Measurements from ENCODE around the gene CACHD1. TPM values are rescaled to one million over a fixed set of nuclear protein-coding genes. Genes with fewer than 3 reads are reported as not detected.
"Not testable (repeated sequence)": the region's sequence is repeated elsewhere in the genome, so short reads cannot be mapped to it uniquely, and the experiment has no call there.

CACHD1 gene
- total RNA-seq, 2 experiments from 2014 or later, result 0.55 to 0.68 TPM

DNA sequence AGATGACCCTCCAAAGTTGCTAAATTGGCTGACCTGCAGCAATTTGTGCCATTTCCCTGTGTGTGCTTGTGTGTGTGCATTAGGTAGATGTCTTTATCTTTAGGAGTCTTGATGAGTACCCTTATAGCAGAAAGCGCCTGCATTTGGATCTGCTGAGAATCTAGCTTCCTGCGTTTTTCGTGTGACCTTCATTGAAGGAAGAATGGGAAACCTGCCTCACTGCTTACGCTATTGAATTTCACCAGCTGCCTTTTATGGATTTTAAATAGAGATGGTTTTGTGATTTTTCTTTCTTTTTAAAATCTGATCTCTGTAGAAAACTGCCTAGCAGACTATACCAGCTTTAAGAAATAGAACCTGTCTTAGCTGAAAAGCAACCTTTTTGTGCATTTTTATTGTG lies 124.5 kb downstream of the CACHD1 start:
- Mint-ChIP-seq H3K27me3 (ENCODE audit: low read depth) (no peaks in the 10 kb centered on the region), H3K27ac (no peak overlapping the region), H3K9me3 (ENCODE audit: insufficient read depth) (no peaks in the 10 kb centered on the region), H3K36me3 (ENCODE audit: low read depth) (no peaks in the 10 kb centered on the region), H3K4me3 (no peak overlapping the region), H3K4me1 (ENCODE audit: low read depth) (no peaks in the 10 kb centered on the region)
- DNase-seq (no peak), ATAC-seq (no peak)
- POLR2A ChIA-PET, result no interaction called here
- CTCF ChIA-PET, result no interaction called here

DNA sequence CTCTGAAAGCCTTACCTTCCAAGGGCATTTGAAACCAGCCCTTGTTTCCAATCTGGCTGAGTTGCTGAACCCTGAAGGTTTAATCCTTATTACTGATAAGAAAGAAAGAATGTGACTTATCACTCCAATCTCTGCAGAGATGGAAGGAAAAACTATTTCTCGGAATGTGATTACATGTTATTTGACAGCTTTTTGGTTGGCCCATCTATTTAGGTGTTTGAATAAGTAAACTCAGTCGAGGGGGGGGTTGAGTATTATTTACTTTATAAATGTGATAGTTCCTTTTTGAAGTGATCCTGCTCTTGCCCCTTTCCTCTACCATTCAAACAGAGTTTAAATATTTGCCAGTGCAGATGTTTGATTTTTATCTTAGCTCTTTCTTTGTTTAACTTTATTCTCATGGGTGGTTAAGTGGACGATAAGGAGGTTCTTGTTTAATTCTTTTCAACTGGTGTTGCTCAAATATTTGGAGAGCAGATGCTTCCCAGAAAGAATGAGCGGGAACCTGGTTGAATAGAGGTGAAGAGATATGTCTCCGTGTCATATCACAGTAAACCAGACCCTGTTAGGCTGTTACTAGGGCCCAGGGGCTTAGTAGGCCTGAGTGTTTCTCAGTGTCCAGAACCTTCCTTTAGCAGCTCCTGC lies 126.1 kb downstream of the CACHD1 start:
- POLR2A ChIA-PET, result no interaction called here
- no peak overlapping the region for H3K27ac Mint-ChIP-seq
- H3K4me3 Mint-ChIP-seq, result no peak overlapping the region
- DNase-seq, result no peak
- H3K4me1 Mint-ChIP-seq (ENCODE audit: low read depth), result no peaks in the 10 kb centered on the region
- no peaks in the 10 kb centered on the region for H3K27me3 Mint-ChIP-seq (ENCODE audit: low read depth)
- ATAC-seq, result no peak
- no peaks in the 10 kb centered on the region for H3K9me3 Mint-ChIP-seq (ENCODE audit: insufficient read depth)
- no peaks in the 10 kb centered on the region for H3K36me3 Mint-ChIP-seq (ENCODE audit: low read depth)
- CTCF ChIA-PET, result no interaction called here

DNA sequence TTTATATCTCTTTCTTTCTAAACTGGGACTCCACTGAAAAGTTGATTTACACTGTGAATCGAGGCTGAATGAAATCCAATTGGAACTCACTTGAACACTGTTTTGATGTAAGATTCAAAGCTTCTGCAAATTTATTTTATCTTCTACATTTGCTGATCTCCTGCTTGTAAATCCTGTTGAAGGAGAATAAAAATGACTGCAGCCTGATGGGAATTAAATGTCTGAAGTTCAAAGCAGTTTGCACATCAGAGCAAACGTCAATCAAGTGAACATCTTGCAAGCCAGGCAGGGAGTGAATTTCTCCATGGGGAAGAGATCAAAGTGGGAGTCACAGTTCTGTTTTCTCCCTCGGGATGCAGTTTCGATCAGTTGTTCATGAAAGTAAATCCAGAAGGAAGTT lies 127.2 kb downstream of the CACHD1 start:
- CTCF ChIA-PET, result no interaction called here
- POLR2A ChIA-PET, result no interaction called here
- DNase-seq, result no peak

DNA sequence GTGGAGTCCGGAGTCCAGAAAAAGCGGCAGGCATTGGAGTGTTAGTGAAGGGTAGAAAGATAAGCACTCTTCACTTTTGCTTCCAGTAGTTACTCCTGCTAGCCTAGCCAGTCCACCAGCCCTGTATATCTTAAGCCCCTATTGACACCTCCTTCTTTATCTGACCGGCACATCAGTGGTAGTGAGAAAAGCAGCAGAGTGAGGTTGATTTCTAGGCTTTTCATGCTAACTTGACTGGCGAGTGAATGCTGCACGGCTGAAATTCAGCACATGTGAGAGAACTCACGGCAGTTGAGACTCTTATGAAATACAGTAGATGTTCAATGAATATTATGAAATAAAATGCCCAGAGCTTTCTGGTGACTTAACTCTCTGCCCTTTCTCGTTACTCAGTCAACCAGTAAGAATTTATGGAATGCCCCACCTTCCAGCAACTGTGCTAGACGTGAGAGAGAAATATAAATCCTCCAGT lies 128.2 kb downstream of the CACHD1 start:
- ChIA-PET CTCF (no interaction called here), POLR2A (no interaction called here)
- Mint-ChIP-seq H3K4me3 (no peak overlapping the region), H3K36me3 (ENCODE audit: low read depth) (no peaks in the 10 kb centered on the region), H3K9me3 (ENCODE audit: insufficient read depth) (no peaks in the 10 kb centered on the region), H3K4me1 (ENCODE audit: low read depth) (no peaks in the 10 kb centered on the region), H3K27ac (no peak overlapping the region), H3K27me3 (ENCODE audit: low read depth) (no peaks in the 10 kb centered on the region)
- ATAC-seq (no peak), DNase-seq (no peak)

More for the DNA sequence above, 127.2 kb downstream of the CACHD1 start:
- ATAC-seq, result no peak
- H3K36me3 Mint-ChIP-seq (ENCODE audit: low read depth), result no peaks in the 10 kb centered on the region
- H3K4me3 Mint-ChIP-seq, result no peak overlapping the region
- H3K9me3 Mint-ChIP-seq (ENCODE audit: insufficient read depth), result no peaks in the 10 kb centered on the region
- H3K27me3 Mint-ChIP-seq (ENCODE audit: low read depth), result no peaks in the 10 kb centered on the region
- no peak overlapping the region for H3K27ac Mint-ChIP-seq
- no peaks in the 10 kb centered on the region for H3K4me1 Mint-ChIP-seq (ENCODE audit: low read depth)

DNA sequence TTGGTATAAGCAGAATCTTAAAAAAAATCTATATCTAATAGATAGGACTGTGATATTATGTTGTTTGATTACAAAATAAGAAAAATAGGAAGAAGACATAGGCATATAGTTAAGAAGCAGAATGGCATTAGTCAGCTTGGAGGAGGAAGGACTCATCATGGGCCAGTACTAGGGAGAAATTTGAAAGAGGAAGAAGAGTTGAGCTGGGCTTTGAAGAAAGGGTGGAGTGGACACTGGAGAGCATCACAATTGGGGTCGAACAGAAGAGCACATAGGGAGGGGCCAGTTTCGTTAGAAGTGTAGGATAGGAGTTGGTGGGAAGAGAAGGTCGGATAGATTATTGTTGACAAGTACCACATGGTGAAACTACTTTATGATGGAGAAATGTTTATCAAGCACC lies 129.3 kb downstream of the CACHD1 start:
- Mint-ChIP-seq H3K4me3 (no peak overlapping the region), H3K36me3 (ENCODE audit: low read depth) (no peaks in the 10 kb centered on the region), H3K9me3 (ENCODE audit: insufficient read depth) (no peaks in the 10 kb centered on the region), H3K27me3 (ENCODE audit: low read depth) (no peaks in the 10 kb centered on the region), H3K27ac (no peak overlapping the region), H3K4me1 (ENCODE audit: low read depth) (no peaks in the 10 kb centered on the region)
- ATAC-seq, result no peak
- DNase-seq, result no peak
- CTCF ChIA-PET, result no interaction called here
- POLR2A ChIA-PET, result no interaction called here

DNA sequence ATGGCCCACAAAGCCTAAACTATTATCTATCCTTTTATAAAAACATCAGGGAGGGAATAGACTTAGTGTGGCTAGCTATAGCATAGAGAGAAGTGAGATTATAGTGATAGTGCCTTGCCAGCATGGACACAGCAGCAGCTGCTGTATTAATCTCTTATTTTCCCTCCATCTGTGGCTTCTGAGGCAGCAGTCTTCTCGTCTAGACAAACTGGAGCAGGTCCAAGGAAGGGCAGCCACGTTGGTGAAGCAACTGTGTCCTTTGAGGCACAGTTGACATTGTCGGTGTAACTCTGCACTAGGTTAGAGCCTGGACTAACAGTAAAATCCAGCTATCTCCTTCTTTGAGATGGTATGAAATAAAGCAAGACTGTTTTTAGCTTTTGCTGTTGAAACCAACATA lies 131.3 kb downstream of the CACHD1 start:
- Mint-ChIP-seq H3K9me3 (ENCODE audit: insufficient read depth) (no peaks in the 10 kb centered on the region), H3K4me1 (ENCODE audit: low read depth) (no peaks in the 10 kb centered on the region), H3K36me3 (ENCODE audit: low read depth) (no peaks in the 10 kb centered on the region), H3K4me3 (no peak overlapping the region), H3K27me3 (ENCODE audit: low read depth) (no peaks in the 10 kb centered on the region), H3K27ac (no peak overlapping the region)
- DNase-seq (no peak), ATAC-seq (no peak)
- CTCF ChIA-PET, result interaction anchor here (0.9 kb wide), 1 partner anchor 1902 kb away, joined by 3 read pairs; no protein-coding TSS in a partner anchor
- POLR2A ChIA-PET, result no interaction called here

DNA sequence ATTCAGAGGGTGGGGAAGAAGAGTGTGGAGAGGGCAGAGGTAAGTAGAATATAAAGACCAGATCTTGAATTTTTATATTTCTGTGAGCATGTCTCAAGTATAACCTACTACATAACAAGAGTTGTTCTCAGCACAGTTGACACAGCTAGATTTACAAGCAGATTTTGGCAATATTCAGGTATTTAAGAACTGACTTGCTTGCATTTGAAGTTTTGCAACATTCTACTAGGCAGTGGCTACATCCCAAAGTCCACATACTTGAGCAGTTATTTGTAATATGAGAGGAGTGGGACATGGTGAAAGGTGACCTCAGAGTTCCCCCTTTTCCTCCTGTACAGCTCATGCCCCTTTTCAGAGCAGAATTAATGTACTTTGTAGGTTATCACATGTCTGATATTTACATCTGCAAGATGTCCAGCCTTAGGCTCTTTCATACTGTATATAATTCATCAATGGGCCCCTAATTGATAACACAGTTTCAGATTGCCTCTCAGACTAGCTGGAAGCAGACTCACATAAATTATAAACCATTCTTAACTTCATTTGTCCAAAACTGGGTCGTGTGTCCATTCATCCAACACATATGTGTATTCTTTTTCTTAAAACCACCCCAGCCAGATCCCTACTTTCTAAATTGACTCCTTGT lies 138.2 kb downstream of the CACHD1 start:
- ChIA-PET CTCF (no interaction called here), POLR2A (no interaction called here)
- H3K36me3 Mint-ChIP-seq (ENCODE audit: low read depth), result no peaks in the 10 kb centered on the region
- H3K27me3 Mint-ChIP-seq (ENCODE audit: low read depth), result no peaks in the 10 kb centered on the region
- H3K27ac Mint-ChIP-seq, result no peak overlapping the region
- H3K9me3 Mint-ChIP-seq (ENCODE audit: insufficient read depth), result no peaks in the 10 kb centered on the region
- ATAC-seq, result no peak
- H3K4me3 Mint-ChIP-seq, result no peak overlapping the region
- no peak for DNase-seq
- H3K4me1 Mint-ChIP-seq (ENCODE audit: low read depth), result no peaks in the 10 kb centered on the region

DNA sequence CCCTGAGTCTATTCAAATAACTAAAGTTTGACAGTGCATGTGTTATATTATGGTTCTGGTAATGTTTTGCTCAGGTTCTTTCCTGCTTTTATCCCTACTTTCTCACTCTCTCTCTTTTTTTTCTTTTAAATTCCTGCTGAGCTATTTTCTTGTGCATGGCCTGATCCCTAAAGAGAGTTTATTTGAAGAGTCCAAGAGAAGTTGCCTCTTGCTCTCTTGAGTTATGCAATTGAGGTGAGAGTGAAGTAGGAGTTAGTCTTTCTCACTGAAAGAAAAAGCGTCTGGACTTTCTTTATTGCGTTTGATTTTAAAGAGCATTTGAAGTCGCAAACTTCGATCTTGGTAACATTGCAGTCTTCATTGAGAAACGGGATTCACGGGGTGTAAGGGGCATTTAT lies 138.7 kb downstream of the CACHD1 start:
- CTCF ChIA-PET, result no interaction called here
- no peak for DNase-seq
- H3K4me1 Mint-ChIP-seq (ENCODE audit: low read depth), result no peaks in the 10 kb centered on the region
- H3K27me3 Mint-ChIP-seq (ENCODE audit: low read depth), result no peaks in the 10 kb centered on the region
- ATAC-seq, result no peak
- no peaks in the 10 kb centered on the region for H3K36me3 Mint-ChIP-seq (ENCODE audit: low read depth)
- H3K4me3 Mint-ChIP-seq, result no peak overlapping the region
- H3K27ac Mint-ChIP-seq, result no peak overlapping the region
- no peaks in the 10 kb centered on the region for H3K9me3 Mint-ChIP-seq (ENCODE audit: insufficient read depth)
- POLR2A ChIA-PET, result no interaction called here

DNA sequence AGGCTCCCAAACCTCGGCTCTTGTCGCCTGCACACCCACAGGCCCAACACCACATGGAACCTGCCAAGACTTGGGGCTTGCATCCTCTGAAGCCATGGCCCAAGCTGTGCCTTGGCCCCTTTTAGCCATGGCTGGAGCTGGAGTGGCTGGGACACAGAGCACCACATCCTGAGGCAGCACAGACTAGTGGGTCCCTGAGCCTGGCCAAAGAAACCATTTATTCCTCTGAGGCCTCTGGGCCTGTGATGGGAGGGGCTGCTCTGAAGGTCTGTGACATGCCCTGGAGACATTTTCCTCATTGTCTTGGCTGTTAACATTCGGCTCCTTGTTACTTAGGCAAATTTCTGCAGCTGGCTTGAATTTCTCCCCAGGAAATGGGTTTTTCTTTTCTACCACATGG lies 141.0 kb downstream of the CACHD1 start:
- H3K27me3 Mint-ChIP-seq (ENCODE audit: low read depth); POLR2A ChIA-PET; H3K36me3 Mint-ChIP-seq (ENCODE audit: low read depth); H3K9me3 Mint-ChIP-seq (ENCODE audit: insufficient read depth); DNase-seq; H3K4me1 Mint-ChIP-seq (ENCODE audit: low read depth); H3K27ac Mint-ChIP-seq; ATAC-seq; H3K4me3 Mint-ChIP-seq; CTCF ChIA-PET: not testable (repeated sequence)

DNA sequence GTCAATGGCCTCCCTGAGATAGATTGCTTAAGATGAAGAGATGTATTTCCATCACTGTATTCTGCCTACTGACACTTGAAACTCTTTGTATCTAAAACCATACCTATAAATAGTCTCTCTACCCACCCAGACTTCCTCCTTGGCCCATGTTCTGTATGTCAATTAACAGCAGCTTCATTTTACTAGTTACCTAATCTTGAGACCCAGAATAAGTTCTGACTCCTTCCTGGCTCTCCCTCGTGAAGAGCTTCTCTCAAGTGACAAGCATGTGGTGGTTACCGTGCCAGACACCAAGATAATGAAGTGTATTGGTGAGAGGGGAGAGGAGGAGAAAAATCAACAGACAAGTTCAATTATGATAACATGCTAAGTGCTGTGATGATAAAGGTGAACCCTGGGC lies 146.1 kb downstream of the CACHD1 start:
- no peaks in the 10 kb centered on the region for H3K36me3 Mint-ChIP-seq (ENCODE audit: low read depth)
- no peak overlapping the region for H3K4me3 Mint-ChIP-seq
- ChIA-PET POLR2A (no interaction called here), CTCF (interaction anchor here (1.2 kb wide), 1 partner anchor 209 kb away, joined by 3 read pairs; no protein-coding TSS in a partner anchor)
- H3K27ac Mint-ChIP-seq, result no peak overlapping the region
- H3K9me3 Mint-ChIP-seq (ENCODE audit: insufficient read depth), result no peaks in the 10 kb centered on the region
- H3K4me1 Mint-ChIP-seq (ENCODE audit: low read depth), result peaks cover 13% of the 10 kb centered on the region
- no peak for DNase-seq
- no peaks in the 10 kb centered on the region for H3K27me3 Mint-ChIP-seq (ENCODE audit: low read depth)
- ATAC-seq, result no peak

DNA sequence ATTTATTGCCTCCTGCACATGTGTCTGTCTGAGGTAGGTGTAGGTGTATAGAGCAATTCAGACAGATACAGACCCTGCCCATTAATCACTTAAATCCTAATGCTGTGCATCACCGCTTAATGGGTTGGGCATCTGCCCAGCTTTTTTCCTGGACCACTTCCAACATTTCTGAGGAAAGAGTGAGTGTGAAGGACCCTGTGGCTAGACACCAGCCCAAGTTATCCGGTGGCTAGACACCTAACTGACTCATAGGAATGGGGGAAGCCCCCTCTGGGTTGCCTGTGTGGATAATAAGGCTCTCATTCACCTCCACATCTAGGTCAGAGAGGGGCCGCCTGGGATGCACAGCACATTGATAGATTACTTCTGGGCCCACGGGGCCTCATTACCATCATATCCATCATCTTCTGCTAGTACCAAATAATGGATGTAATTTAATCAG lies 153.8 kb downstream of the CACHD1 start:
- Mint-ChIP-seq H3K4me3 (no peak overlapping the region), H3K27me3 (ENCODE audit: low read depth) (peaks cover 2% of the 10 kb centered on the region), H3K36me3 (ENCODE audit: low read depth) (no peaks in the 10 kb centered on the region), H3K4me1 (ENCODE audit: low read depth) (peaks cover 9% of the 10 kb centered on the region), H3K27ac (no peak overlapping the region), H3K9me3 (ENCODE audit: insufficient read depth) (no peaks in the 10 kb centered on the region)
- ChIA-PET POLR2A (no interaction called here), CTCF (no interaction called here)
- ATAC-seq (no peak), DNase-seq (no peak)

DNA sequence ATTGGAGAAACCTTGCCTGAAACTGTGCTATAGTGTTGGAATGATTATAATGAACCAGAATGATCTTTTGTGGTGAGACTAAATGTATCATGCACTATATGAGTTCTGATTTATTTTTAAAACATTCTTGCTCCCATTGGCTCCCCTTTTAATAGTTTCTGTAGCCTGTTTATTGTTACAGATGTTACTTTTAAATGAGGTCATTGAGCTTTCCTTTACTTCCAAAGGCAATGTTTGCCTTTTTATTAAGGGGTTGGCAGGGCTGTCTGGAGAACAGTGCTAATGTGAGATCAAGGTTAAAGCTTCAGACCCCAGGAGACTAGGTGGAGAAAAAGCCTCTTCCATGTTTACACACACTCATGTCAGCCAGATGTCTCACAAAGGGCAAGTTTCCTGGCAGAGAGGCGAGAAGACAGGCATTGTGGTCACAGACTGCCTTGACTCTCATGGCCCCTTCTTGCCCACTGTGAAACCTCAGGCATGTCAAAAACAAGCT lies 154.3 kb downstream of the CACHD1 start:
- H3K9me3 Mint-ChIP-seq (ENCODE audit: insufficient read depth), result no peaks in the 10 kb centered on the region
- H3K4me1 Mint-ChIP-seq (ENCODE audit: low read depth), result peaks cover 9% of the 10 kb centered on the region
- ATAC-seq, result no peak
- peaks cover 2% of the 10 kb centered on the region for H3K27me3 Mint-ChIP-seq (ENCODE audit: low read depth)
- H3K27ac Mint-ChIP-seq, result no peak overlapping the region
- DNase-seq, result peak; percentile 22
- H3K36me3 Mint-ChIP-seq (ENCODE audit: low read depth), result no peaks in the 10 kb centered on the region
- no peak overlapping the region for H3K4me3 Mint-ChIP-seq
- ChIA-PET CTCF (no interaction called here), POLR2A (no interaction called here)

DNA sequence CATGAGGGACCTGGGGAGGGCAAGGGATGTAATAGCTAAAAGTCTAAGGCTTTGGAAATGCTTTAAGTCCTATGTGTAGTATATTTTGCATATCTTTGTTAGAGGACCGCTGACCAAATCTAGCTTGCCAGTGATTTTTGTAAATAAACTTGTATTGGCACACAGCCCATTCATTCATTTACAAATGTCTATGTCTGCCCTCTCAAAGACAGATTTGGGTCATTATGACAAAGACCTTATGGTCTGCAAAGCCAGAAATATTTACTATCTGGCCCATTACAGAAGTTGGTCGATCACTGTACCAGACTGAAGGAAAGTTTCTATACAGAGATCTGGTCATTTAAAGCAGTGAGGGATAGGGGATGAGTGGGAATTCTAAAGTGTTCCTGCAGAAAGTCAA lies 154.9 kb downstream of the CACHD1 start:
- ChIA-PET POLR2A (no interaction called here), CTCF (no interaction called here)
- Mint-ChIP-seq H3K9me3 (ENCODE audit: insufficient read depth) (no peaks in the 10 kb centered on the region), H3K4me1 (ENCODE audit: low read depth) (peaks cover 9% of the 10 kb centered on the region), H3K36me3 (ENCODE audit: low read depth) (no peaks in the 10 kb centered on the region), H3K27ac (no peak overlapping the region), H3K27me3 (ENCODE audit: low read depth) (peaks cover 2% of the 10 kb centered on the region), H3K4me3 (no peak overlapping the region)
- DNase-seq (no peak), ATAC-seq (no peak)
